ENCODE measurements around the gene CEP43.

Gene CEP43

DNA sequence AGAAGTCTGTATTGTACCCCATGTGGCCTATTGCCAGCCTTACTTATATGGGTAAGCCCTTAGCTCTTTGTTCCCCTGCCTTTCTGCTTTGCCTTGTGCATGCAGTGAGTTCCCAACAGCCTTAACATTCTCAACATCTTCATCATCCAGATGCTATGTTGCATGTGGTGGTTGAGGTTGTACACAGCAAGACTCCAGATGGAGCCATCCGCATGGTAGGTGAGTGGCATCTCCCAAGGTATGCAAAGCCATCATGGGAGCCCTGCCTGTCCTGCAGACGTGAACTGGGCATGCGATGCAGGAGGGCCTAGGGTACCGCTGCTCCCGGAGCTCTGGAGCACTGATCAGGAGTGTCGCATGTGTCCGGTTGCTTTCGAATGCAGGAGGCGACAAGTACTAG, 16.1 kb downstream of the CEP43 start:
- DNase-seq, result no peak

DNA sequence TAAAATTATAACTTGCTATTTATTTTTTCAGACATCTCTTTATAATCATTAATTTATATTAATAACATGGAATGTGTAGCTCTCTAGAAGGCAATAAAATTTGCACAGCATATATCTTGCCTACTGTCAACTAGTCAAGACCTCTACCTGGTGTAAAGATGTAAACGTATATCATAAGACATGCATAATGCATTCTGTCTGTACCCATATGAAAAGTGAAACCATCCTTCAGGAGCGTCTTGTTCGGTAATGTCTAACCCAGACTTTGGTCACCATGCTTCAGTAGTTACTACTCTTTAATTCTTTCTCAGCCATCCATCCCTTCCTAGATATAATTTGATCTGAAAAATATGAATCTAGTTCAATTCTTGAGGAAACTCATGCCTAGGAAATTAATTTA, 21.0 kb downstream of the CEP43 start:
- DNase-seq, result no peak

DNA sequence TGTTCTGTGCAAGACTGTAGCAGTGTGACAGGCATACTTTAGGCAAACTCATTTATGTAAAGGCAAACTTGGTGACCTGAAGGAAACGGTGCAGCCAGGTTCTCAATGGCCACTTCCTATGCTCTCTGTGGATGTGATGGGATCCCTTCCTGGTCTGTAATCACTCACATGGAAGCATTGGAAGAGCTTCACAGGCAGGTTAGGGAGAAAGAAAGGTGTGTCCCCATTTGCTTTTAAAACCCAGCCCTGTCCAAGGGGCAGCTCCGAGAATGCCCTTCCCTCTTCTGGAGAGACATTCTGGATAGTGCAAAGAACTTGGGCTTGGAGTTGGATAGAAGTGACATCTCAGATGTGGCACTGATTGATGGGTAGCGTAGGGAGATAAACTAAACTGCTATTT, 28.1 kb downstream of the CEP43 start:
- no peak for DNase-seq

DNA sequence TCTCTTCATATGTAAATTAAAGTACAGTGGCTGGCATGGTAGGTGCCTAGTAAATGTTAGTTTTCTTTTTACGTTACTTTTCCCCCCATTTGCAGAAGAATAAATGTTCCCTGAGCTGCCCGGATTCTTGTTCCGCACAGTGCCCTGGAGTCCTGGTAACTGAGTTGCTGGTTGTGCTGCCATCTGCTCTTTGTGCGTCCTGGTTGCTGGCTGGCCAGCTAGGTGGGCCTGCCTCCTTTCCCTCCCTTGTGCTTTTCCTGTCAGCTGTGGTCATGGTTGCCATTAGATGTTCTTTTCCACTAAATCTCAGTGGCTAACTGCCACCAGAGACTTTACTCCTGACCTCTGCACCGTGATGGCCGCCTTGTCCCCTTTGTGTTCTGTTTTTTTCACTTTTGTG, 28.6 kb downstream of the CEP43 start:
- DNase-seq, result no peak

DNA sequence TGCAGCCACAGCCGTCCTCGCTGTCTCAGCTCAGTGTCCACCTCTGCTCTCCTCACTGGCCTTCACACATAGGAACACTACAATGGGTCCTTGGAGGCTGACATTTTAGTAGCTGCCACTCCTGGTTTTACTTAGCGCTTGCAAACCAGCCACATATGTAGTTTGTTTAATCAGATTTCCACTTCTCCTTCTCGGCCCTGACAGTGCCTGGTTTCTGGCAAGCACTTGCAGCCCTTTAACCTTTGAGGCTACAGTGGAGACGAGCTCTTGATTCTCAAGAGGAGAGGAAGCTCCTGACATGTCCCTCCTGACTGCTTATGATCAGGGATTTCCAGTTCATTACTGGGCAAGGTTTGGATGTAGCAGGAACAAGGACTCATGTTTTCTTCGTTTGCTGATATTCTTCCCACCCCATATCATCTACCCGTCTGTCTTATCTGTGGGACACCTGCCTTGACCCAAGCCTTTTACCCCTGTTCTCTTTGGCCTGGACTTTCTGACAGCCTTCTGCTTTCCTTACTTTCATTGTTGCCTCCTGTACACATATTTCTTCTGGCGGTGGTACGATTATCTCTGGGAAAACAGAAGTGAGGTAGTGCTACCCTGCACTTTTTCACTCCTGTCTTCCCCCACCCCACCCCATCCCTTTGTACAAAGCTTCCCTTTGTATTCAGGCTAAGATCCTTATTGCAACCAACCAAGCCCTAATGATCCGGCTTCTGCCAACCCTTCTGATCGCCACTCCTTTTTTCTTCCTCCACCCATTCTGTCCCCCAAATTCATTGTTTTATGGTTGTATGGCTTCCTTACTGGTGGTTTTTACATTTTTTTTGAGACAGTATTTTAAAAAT, 31.2 kb downstream of the CEP43 start:
- DNase-seq, result no peak

DNA sequence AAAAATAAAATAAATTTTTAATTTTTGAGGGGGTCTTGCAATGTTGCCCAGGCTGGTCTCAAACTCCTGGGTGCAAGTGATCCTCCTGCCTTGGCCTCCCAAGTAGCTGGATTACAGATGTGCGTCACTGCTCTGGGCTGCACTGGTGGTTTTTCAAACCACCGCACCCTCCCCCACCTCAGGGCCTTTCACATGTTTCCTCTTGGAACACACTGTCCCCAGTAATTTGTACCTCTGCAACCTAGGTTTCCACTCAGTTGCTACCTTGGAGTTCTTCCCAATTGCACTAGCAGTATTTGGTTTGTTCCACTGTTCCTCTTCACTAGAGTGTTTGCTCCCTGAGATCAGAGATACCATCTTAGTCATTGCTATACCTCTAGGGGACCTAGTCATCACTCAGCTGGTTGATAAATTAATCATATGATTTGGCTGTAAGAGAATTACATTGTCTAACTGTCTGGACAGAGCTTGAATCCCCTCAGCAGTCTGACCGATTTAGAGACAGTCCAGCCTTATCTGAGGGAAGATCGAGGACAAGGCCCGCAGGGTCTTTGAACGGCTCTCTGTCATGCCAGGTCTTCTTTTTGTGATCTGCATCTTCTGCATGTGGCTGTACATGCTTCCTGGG, 32.0 kb downstream of the CEP43 start:
- peak; percentile 17 for DNase-seq

DNA sequence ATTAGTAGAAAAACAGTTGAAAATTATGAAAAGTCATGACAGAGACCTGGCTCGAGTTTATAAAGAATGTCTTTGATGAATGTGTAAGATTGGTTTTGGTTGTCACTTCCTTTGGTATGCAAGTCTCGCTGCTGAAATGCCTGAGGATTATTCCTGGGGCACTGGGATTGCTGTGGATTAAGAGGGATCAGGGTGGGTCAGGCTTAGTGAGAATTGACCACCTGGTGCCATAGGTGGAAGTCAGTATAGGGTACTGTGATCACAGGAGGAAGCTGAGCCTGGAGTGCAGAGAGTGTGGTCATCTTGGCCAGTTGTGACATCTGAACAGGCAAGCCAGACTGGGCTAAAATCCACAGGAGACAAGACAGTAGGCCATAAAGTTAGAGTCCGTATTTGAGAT, 34.9 kb downstream of the CEP43 start:
- no peak for DNase-seq

DNA sequence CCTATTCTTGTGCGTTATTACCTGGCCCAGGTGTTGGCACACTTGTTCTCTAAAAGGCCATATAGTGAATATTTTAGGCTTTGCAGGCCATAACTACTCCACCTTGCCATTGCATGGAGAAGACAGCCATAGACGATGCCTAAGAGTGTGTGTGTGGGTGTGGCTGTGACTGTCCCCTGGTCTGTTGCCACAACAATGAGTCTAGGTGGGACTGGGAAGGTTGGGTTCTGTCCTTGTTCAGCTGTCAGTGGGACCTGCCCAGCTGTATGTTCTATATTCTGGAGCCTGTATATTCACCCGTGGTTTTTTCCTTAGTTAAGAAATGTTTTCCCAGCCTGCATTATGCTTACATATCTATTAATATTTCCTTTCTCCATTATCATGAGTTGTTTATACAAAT, 38.6 kb downstream of the CEP43 start:
- no peak for DNase-seq

DNA sequence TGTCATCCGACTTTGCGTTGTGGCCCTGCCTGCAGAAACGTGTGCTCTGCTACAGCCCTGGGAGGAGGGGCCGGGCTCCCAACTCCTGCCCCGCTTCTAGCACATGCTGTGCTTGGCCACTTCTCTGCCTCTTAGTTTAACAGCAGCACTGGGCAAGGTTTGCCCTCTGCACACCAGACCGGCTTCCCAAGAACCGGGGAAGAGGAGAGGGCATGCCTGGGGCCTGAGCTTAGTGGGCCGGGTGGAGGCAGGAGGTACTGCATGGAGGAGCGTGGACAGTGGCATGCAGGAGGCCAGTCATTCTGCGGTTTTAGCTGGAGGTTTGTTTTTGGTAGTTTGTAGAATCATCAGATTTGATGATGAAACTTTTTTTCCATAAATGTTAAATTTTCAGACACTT, 45.5 kb downstream of the CEP43 start:
- DNase-seq, result no peak

DNA sequence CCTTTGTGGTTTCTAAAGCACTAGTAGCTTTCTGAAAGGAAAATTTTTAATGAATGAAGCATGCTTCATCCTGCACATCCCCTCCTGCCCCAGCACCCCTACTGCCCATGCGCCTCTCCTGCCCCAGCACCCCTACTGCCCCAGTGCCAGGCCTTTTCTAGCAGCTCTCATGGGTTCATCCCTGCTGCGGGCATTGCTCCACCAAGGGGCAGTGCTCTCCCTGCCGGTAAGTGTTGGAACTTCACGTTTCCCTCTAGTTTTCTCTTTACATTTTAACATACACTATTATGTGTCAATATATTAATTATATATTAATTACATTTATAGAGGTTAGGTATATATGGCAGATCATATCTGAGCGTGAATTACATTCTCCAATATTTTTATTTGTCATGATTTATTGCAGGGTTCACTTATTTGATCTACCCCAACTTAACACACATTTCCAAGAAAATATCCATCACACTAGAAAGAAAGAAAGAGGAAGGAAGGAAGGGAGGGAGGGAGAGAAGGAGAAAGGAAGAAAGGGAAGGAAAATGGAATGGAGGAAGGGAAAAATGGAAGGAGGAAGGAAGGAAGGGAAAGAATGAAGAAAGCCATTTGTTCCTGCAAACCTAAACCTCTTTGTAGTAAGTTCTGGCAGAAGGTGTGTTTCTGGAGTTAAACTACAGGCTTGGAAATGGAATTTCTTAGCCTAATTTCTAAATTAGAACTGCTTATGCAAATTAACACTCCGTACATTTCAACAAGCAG, 46.8 kb downstream of the CEP43 start:
- no peak for DNase-seq

DNA sequence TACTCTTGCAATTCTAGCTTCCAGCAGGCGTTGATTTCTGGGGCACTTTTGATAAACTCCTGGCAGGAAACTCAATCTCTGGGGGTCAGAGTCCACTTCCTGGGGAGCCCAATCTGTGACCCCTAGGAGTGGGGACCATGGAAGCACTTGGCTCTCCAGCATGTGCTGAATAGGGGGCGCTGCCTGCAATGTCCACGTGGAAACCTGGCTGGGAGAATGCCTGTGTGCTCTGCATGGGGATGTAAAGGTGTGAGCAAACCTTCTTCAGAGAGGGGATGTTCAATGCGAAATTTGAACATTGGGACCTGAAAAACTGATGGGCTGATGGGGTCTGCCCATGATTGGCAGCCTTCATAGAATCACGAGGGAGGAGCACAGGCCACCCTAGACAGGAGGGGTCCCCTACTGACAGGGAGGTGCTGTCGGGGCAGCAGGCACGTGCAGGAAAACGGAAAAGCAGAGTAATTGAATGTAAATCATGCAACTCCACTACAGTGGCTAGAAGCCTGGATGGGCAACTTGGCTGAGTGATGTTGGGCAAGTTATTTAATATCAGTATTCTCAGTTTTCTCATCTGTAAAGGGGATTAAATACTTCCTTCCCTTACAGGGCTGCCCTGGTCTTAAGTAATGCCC, 47.8 kb downstream of the CEP43 start:
- DNase-seq, result no peak

DNA sequence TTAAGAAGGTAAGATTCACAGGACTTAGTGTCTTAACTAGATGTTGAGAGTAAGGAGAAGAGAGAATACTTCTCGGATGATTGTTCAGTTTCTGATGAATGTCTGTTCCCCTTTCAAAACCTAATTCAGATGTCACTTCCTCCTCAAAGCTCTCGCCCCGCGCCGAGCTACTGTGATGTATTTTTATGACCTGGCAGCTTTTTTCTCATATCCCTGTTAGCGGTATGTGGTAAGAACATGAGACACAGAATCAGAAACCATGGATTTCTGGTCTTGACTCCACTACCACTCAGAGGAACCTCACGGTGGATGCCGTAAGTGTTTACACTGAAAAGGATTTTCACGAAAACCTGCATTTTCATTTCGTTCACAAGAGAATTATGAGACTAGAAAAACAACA, 48.4 kb downstream of the CEP43 start:
- no peak for DNase-seq
